GM21825 (cell line): ENCODE measurements around the gene CES3.
A peak's percentile ranks its signal among the peaks of the same experiment; 100 is the strongest.
"Not testable (repeated sequence)": the region's sequence is repeated elsewhere in the genome, so short reads cannot be mapped to it uniquely, and the experiment has no call there.

Source experiments
- ATAC-seq: cut with Tn5 transposase; IDR thresholded peaks from one replicate; pipeline ENCODE4 v1.9.1; 2021; ENCODE audit warnings: mild to moderate bottlenecking, moderate library complexity; ENCODE audit not compliant: unreplicated experiment

CES3 gene

GRCh38 chr16:66944971-66945370, 16.1 kb upstream of the CES3 start:
- ATAC-seq: not testable (repeated sequence)

GRCh38 chr16:66945939-66946338, 15.1 kb upstream of the CES3 start:
- ATAC-seq: no peak

- no peak for ATAC-seq
Measured at GRCh38 chr16:66946541-66946940, 14.5 kb upstream of the CES3 start.

GRCh38 chr16:66946974-66947301, 14.1 kb upstream of the CES3 start:
- ATAC-seq: no peak

GRCh38 chr16:66947302-66948065, 13.6 kb upstream of the CES3 start:
- ATAC-seq: peak; percentile 61

- no peak for ATAC-seq
Measured at GRCh38 chr16:66948134-66948836, 12.8 kb upstream of the CES3 start.

GRCh38 chr16:66948837-66949225, 12.2 kb upstream of the CES3 start:
- ATAC-seq: no peak

- no peak for ATAC-seq
Measured at GRCh38 chr16:66949472-66949871, 11.6 kb upstream of the CES3 start.

- ATAC-seq: no peak
Measured at GRCh38 chr16:66950437-66950836, 10.6 kb upstream of the CES3 start.

GRCh38 chr16:66950971-66951790, 9.9 kb upstream of the CES3 start:
- no peak for ATAC-seq

GRCh38 chr16:66952430-66953110, 8.5 kb upstream of the CES3 start:
- no peak for ATAC-seq

- no peak for ATAC-seq
Measured at GRCh38 chr16:66953462-66954096, 7.5 kb upstream of the CES3 start.

GRCh38 chr16:66954097-66954659, 6.9 kb upstream of the CES3 start:
- no peak for ATAC-seq

- not testable (repeated sequence) for ATAC-seq
Measured at GRCh38 chr16:66955363-66956153, 5.5 kb upstream of the CES3 start.

GRCh38 chr16:66956154-66956457, 5.0 kb upstream of the CES3 start:
- not testable (repeated sequence) for ATAC-seq

GRCh38 chr16:66958857-66959703, 2.0 kb upstream of the CES3 start:
- ATAC-seq: no peak

- no peak for ATAC-seq
Measured at GRCh38 chr16:66959704-66960161, 1.3 kb upstream of the CES3 start.

GRCh38 chr16:66960270-66960669, 796 bp upstream of the CES3 start:
- no peak for ATAC-seq

GRCh38 chr16:66961914-66962313, 848 bp downstream of the CES3 start:
- no peak for ATAC-seq
